ENCODE data around the gene KCNQ2.

GRCh38 chr20:63448031-63448430 is 24.4 kb downstream of the KCNQ2 start:
- TF ChIP-seq EZH2 (IDR thresholded peaks at IDR 0.05) (no peak), FOXP2 (optimal IDR thresholded peaks at IDR 0.05; ENCODE audit: control extremely low read depth, extremely low read length, insufficient read depth) (no peak), POLR2AphosphoS5 (IDR thresholded peaks at IDR 0.05; ENCODE audit: borderline replicate concordance, low read depth, low read length) (no peak)
